ENCODE measurements around the gene GUK1.
"Not testable (repeated sequence)": the region's sequence is repeated elsewhere in the genome, so short reads cannot be mapped to it uniquely, and the experiment has no call there.

GUK1 gene

GRCh38 chr1:228178737-228179684, 38.9 kb downstream of the GUK1 start:
- no peak for DNase-seq

GRCh38 chr1:228180271-228180958, 40.3 kb downstream of the GUK1 start:
- DNase-seq, result no peak

- no peak for DNase-seq
Measured at GRCh38 chr1:228180959-228181644, 41.0 kb downstream of the GUK1 start.

- DNase-seq, result no peak
Measured at GRCh38 chr1:228181645-228182034, 41.6 kb downstream of the GUK1 start.

GRCh38 chr1:228182296-228183030, 42.4 kb downstream of the GUK1 start:
- DNase-seq, result no peak

- no peak for DNase-seq
Measured at GRCh38 chr1:228184152-228184551, 44.1 kb downstream of the GUK1 start.

GRCh38 chr1:228185641-228185965, 45.5 kb downstream of the GUK1 start:
- DNase-seq, result no peak

GRCh38 chr1:228188249-228188648, 48.2 kb downstream of the GUK1 start:
- DNase-seq, result not testable (repeated sequence)

GRCh38 chr1:228190182-228190581, 50.1 kb downstream of the GUK1 start:
- no peak for DNase-seq

GRCh38 chr1:228190778-228191177, 50.7 kb downstream of the GUK1 start:
- DNase-seq, result no peak

GRCh38 chr1:228194436-228194835, 54.4 kb downstream of the GUK1 start:
- no peak for DNase-seq

- DNase-seq, result no peak
Measured at GRCh38 chr1:228194921-228195812, 55.1 kb downstream of the GUK1 start.

- no peak for DNase-seq
Measured at GRCh38 chr1:228197555-228198147, 57.6 kb downstream of the GUK1 start.
